Measurements from ENCODE around the gene ATP11A.

The ATP11A gene

GRCh38 chr13:112908342-112908741, 218.5 kb downstream of the ATP11A start:
- no peak overlapping the region for H3K27ac Mint-ChIP-seq
- peaks cover 7% of the 10 kb centered on the region for H3K27me3 Mint-ChIP-seq
- no peak for ATAC-seq
- H3K36me3 Mint-ChIP-seq (ENCODE audit: low read depth), result no peaks in the 10 kb centered on the region
- DNase-seq, result no peak
- peaks cover 7% of the 10 kb centered on the region for H3K9me3 Mint-ChIP-seq
- H3K4me3 Mint-ChIP-seq, result no peak overlapping the region
- H3K4me1 Mint-ChIP-seq, result peaks cover 6% of the 10 kb centered on the region

DNA sequence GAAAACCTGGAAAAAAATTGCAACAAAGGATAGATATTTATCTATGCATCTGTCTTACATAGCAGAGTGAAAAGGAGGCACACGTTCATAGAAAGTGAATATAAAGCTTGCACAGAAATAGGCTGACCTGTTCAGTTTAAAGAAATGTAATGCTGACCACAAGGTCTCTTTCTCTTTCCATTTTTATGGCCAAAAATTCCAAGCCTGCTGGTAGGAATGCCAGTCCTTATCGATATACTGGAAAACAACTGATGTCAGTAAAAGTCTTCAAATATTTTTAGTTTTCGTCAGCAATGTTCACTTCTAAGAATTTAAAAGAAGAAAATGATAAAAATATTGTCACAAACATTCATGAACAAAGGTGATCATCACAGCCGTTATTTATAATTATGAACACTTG, 220.2 kb downstream of the ATP11A start:
- Mint-ChIP-seq H3K4me3 (no peak overlapping the region), H3K9me3 (peaks cover 5% of the 10 kb centered on the region), H3K36me3 (ENCODE audit: low read depth) (no peaks in the 10 kb centered on the region), H3K27ac (no peak overlapping the region), H3K27me3 (peaks cover 10% of the 10 kb centered on the region), H3K4me1 (peaks cover 6% of the 10 kb centered on the region)
- DNase-seq (no peak), ATAC-seq (no peak)

- ATAC-seq, result no peak
- H3K27me3 Mint-ChIP-seq, result peaks cover 10% of the 10 kb centered on the region
- no peak overlapping the region for H3K27ac Mint-ChIP-seq
- no peak for DNase-seq
- no peaks in the 10 kb centered on the region for H3K9me3 Mint-ChIP-seq
- H3K4me1 Mint-ChIP-seq, result peaks cover 6% of the 10 kb centered on the region
- no peaks in the 10 kb centered on the region for H3K36me3 Mint-ChIP-seq (ENCODE audit: low read depth)
- H3K4me3 Mint-ChIP-seq, result no peak overlapping the region
Measured at GRCh38 chr13:112910616-112911280, 220.9 kb downstream of the ATP11A start.

GRCh38 chr13:112911285-112911701, 221.5 kb downstream of the ATP11A start:
- DNase-seq, result no peak
- Mint-ChIP-seq H3K27me3 (peaks cover 13% of the 10 kb centered on the region), H3K9me3 (no peaks in the 10 kb centered on the region), H3K4me1 (peaks cover 2% of the 10 kb centered on the region), H3K36me3 (ENCODE audit: low read depth) (no peaks in the 10 kb centered on the region), H3K4me3 (no peak overlapping the region), H3K27ac (no peak overlapping the region)
- ATAC-seq, result no peak

DNA sequence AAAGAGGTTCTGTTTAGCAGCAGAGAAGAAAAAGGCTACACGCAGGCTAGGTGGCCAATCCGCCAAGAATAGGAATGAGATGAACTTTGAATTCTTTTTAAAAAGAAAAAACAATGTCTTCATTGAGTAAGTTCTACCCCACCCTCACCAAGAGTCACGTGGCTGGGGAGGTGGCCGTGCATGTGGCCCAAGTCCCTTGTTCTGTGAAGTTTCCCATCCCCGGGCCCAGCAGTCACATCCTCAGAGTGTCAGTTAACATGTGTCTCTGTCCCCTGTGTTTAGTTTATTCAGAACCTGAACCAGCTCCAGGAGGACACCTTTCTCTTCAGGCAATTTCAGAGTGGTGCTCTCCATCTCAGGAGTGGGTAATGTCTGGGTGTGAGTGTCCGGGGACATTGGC, 222.0 kb downstream of the ATP11A start:
- Mint-ChIP-seq H3K9me3 (no peaks in the 10 kb centered on the region), H3K27ac (no peak overlapping the region), H3K4me1 (peaks cover 2% of the 10 kb centered on the region), H3K36me3 (ENCODE audit: low read depth) (no peaks in the 10 kb centered on the region), H3K27me3 (peaks cover 15% of the 10 kb centered on the region), H3K4me3 (no peak overlapping the region)
- DNase-seq (no peak), ATAC-seq (no peak)

GRCh38 chr13:112912726-112913440, 223.0 kb downstream of the ATP11A start:
- Mint-ChIP-seq H3K4me3 (no peak overlapping the region), H3K27ac (no peak overlapping the region), H3K9me3 (no peaks in the 10 kb centered on the region), H3K36me3 (ENCODE audit: low read depth) (no peaks in the 10 kb centered on the region), H3K4me1 (peaks cover 2% of the 10 kb centered on the region), H3K27me3 (peaks cover 15% of the 10 kb centered on the region)
- DNase-seq (no peak), ATAC-seq (no peak)

GRCh38 chr13:112916296-112916695, 226.5 kb downstream of the ATP11A start:
- H3K36me3 Mint-ChIP-seq (ENCODE audit: low read depth), result no peaks in the 10 kb centered on the region
- H3K4me1 Mint-ChIP-seq, result no peaks in the 10 kb centered on the region
- no peak overlapping the region for H3K4me3 Mint-ChIP-seq
- H3K27me3 Mint-ChIP-seq, result peaks cover 19% of the 10 kb centered on the region
- no peak for DNase-seq
- no peak overlapping the region for H3K27ac Mint-ChIP-seq
- H3K9me3 Mint-ChIP-seq, result no peaks in the 10 kb centered on the region
- no peak for ATAC-seq

- DNase-seq (no peak), ATAC-seq (no peak)
- no peaks in the 10 kb centered on the region for H3K36me3 Mint-ChIP-seq (ENCODE audit: low read depth)
- no peaks in the 10 kb centered on the region for H3K4me1 Mint-ChIP-seq
- H3K27ac Mint-ChIP-seq, result no peak overlapping the region
- H3K9me3 Mint-ChIP-seq, result no peaks in the 10 kb centered on the region
- H3K4me3 Mint-ChIP-seq, result no peak overlapping the region
- H3K27me3 Mint-ChIP-seq, result peaks cover 18% of the 10 kb centered on the region
Measured at GRCh38 chr13:112917056-112917664, 227.3 kb downstream of the ATP11A start.

- no peak for ATAC-seq
- H3K36me3 Mint-ChIP-seq (ENCODE audit: low read depth), result no peaks in the 10 kb centered on the region
- H3K27ac Mint-ChIP-seq, result no peak overlapping the region
- peaks cover 21% of the 10 kb centered on the region for H3K27me3 Mint-ChIP-seq
- no peaks in the 10 kb centered on the region for H3K9me3 Mint-ChIP-seq
- H3K4me1 Mint-ChIP-seq, result no peaks in the 10 kb centered on the region
- no peak overlapping the region for H3K4me3 Mint-ChIP-seq
- no peak for DNase-seq
Measured at GRCh38 chr13:112917737-112918136, 227.9 kb downstream of the ATP11A start.

DNA sequence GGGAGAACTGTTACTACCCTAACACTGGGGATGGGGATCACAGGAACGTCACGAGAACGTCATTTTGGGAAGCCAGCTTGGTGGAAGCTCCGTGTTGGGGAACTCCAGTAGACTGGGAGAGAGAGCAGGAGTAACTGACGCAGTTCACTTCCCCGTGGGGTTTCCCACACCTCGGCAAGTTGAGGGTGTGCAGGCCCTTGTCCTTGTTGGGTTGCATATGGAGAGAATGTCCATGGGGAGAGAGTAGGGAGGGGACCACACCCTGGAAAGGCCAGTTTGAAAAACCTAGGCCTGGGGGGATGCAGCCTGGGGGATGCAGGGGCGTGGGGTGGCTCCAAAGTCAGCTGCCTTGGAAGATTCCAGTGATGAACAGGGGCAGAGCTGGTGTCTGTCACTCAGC, 228.4 kb downstream of the ATP11A start:
- Mint-ChIP-seq H3K4me3 (no peak overlapping the region), H3K9me3 (no peaks in the 10 kb centered on the region), H3K36me3 (ENCODE audit: low read depth) (no peaks in the 10 kb centered on the region), H3K27ac (no peak overlapping the region), H3K27me3 (peaks cover 21% of the 10 kb centered on the region), H3K4me1 (no peaks in the 10 kb centered on the region)
- ATAC-seq, result no peak
- DNase-seq, result no peak

DNA sequence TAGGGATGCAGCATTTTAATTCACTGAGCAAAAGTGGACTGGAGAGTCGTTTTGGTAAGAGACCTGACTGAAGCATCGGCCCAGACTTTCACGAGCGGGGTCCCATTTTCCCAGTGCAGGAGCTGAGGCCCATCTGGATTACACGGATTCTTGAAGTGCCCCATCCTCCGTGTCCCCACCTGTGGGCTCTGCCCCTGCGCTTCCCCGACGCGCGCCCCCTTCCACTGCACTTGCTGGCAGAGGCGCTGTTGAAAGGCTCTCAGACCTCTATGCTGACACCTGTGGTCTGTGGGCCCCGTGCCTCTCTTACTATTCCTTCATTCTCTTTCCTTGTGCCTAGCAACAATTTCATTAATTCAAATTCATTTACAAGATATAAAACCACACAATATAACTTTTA, 228.9 kb downstream of the ATP11A start:
- H3K4me1 Mint-ChIP-seq, result no peaks in the 10 kb centered on the region
- no peaks in the 10 kb centered on the region for H3K9me3 Mint-ChIP-seq

GRCh38 chr13:112923962-112924361, 234.1 kb downstream of the ATP11A start:
- no peak for ATAC-seq
- no peak for DNase-seq
- H3K27ac Mint-ChIP-seq, result no peak overlapping the region
- no peaks in the 10 kb centered on the region for H3K4me1 Mint-ChIP-seq
- no peak overlapping the region for H3K4me3 Mint-ChIP-seq
- H3K27me3 Mint-ChIP-seq, result peaks cover 23% of the 10 kb centered on the region
- H3K9me3 Mint-ChIP-seq, result no peaks in the 10 kb centered on the region
- H3K36me3 Mint-ChIP-seq (ENCODE audit: low read depth), result no peaks in the 10 kb centered on the region

More for the DNA sequence above, 228.9 kb downstream of the ATP11A start:
- Mint-ChIP-seq H3K4me3 (no peak overlapping the region), H3K27ac (no peak overlapping the region), H3K36me3 (ENCODE audit: low read depth) (no peaks in the 10 kb centered on the region), H3K27me3 (peaks cover 22% of the 10 kb centered on the region)
- ATAC-seq (no peak), DNase-seq (no peak)

- no peak for DNase-seq
- no peak overlapping the region for H3K4me3 Mint-ChIP-seq
- H3K36me3 Mint-ChIP-seq (ENCODE audit: low read depth), result no peaks in the 10 kb centered on the region
- H3K9me3 Mint-ChIP-seq, result no peaks in the 10 kb centered on the region
- peaks cover 27% of the 10 kb centered on the region for H3K27me3 Mint-ChIP-seq
- no peak overlapping the region for H3K27ac Mint-ChIP-seq
- ATAC-seq, result no peak
- peaks cover under 1% of the 10 kb centered on the region for H3K4me1 Mint-ChIP-seq
Measured at GRCh38 chr13:112924365-112924764, 234.5 kb downstream of the ATP11A start.

DNA sequence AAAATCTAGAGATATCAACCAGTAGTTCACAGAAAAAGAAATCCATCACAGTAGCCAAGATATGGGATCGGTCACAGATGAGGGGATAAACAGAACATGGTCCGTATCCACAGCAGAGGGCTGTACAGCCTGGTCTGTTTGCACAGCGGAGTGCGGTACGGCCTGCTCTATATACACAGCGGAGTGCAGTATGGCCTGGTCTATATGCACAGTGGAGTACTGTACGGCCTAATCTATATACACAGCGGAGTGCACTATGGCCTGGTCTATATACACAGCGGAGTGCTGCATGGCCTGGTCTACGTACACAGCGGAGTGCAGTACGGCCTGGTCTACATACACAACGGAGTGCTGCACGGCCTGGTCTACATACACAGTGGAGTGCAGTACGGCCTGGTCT, 236.2 kb downstream of the ATP11A start:
- H3K4me3 Mint-ChIP-seq, result no peak overlapping the region
- no peak for DNase-seq
- ATAC-seq, result no peak
- no peaks in the 10 kb centered on the region for H3K36me3 Mint-ChIP-seq (ENCODE audit: low read depth)
- H3K4me1 Mint-ChIP-seq, result peaks cover 3% of the 10 kb centered on the region
- no peak overlapping the region for H3K27ac Mint-ChIP-seq
- H3K27me3 Mint-ChIP-seq, result peaks cover 35% of the 10 kb centered on the region
- no peaks in the 10 kb centered on the region for H3K9me3 Mint-ChIP-seq

DNA sequence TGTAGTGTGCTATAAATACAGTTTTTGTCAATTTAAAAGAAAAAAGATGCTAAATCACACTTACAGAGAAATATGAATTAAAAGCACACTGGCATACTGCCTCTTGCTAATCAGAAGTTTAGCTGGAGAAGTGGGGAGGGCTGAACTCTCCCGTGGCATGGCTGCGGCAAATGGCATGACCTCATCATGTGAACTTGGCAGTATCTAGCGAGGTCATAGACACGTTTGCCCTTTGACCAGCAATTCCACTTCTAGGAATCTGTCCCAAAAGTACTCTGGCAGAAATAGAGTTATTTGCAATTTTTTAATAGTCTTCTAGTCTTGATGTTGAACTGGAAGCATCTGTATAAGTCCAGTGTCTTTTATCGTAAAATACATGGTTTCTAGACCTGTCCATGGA, 237.2 kb downstream of the ATP11A start:
- DNase-seq (no peak), ATAC-seq (no peak)
- peaks cover 37% of the 10 kb centered on the region for H3K27me3 Mint-ChIP-seq
- no peaks in the 10 kb centered on the region for H3K36me3 Mint-ChIP-seq (ENCODE audit: low read depth)
- H3K4me1 Mint-ChIP-seq, result peaks cover 3% of the 10 kb centered on the region
- no peak overlapping the region for H3K4me3 Mint-ChIP-seq
- no peak overlapping the region for H3K27ac Mint-ChIP-seq
- no peaks in the 10 kb centered on the region for H3K9me3 Mint-ChIP-seq
